ENCODE measurements around the gene AP1G2.
A peak's percentile ranks its signal among the peaks of the same experiment; 100 is the strongest.

AP1G2 gene

GRCh38 chr14:23544511-23545447, 22.8 kb downstream of the AP1G2 start:
- no peak overlapping the region for H3K4me3 ChIP-seq (ENCODE audit: control insufficient read depth, low read depth, low read length)
- DNase-seq (ENCODE audit: low read depth) = no peak
- TF ChIP-seq CTCF (IDR thresholded peaks at IDR 0.05; ENCODE audit: control insufficient read depth, insufficient read depth, low read depth, low read length, missing control alignments) = no peak

- no peak for TF ChIP-seq CTCF (IDR thresholded peaks at IDR 0.05; ENCODE audit: control insufficient read depth, insufficient read depth, low read depth, low read length, missing control alignments)
- no peak overlapping the region for H3K4me3 ChIP-seq (ENCODE audit: control insufficient read depth, low read depth, low read length)
- DNase-seq (ENCODE audit: low read depth) = no peak
Observed at GRCh38 chr14:23543403-23543802, 24.2 kb downstream of the AP1G2 start.

GRCh38 chr14:23542261-23542660, 25.3 kb downstream of the AP1G2 start:
- DNase-seq (ENCODE audit: low read depth) = no peak
- no peak for TF ChIP-seq CTCF (IDR thresholded peaks at IDR 0.05; ENCODE audit: control insufficient read depth, insufficient read depth, low read depth, low read length, missing control alignments)
- H3K4me3 ChIP-seq (ENCODE audit: control insufficient read depth, low read depth, low read length) = no peak overlapping the region

- no peak for TF ChIP-seq CTCF (IDR thresholded peaks at IDR 0.05; ENCODE audit: control insufficient read depth, insufficient read depth, low read depth, low read length, missing control alignments)
- DNase-seq (ENCODE audit: low read depth) = no peak
- H3K4me3 ChIP-seq (ENCODE audit: control insufficient read depth, low read depth, low read length) = no peak overlapping the region
Observed at GRCh38 chr14:23540141-23540469, 27.5 kb downstream of the AP1G2 start.

GRCh38 chr14:23539248-23540140, 28.1 kb downstream of the AP1G2 start:
- H3K4me3 ChIP-seq (ENCODE audit: control insufficient read depth, low read depth, low read length) = no peak overlapping the region
- TF ChIP-seq CTCF (IDR thresholded peaks at IDR 0.05; ENCODE audit: control insufficient read depth, insufficient read depth, low read depth, low read length, missing control alignments) = peak; percentile 68
- DNase-seq (ENCODE audit: low read depth) = no peak

GRCh38 chr14:23538785-23539184, 28.8 kb downstream of the AP1G2 start:
- DNase-seq (ENCODE audit: low read depth) = no peak
- no peak overlapping the region for H3K4me3 ChIP-seq (ENCODE audit: control insufficient read depth, low read depth, low read length)
- no peak for TF ChIP-seq CTCF (IDR thresholded peaks at IDR 0.05; ENCODE audit: control insufficient read depth, insufficient read depth, low read depth, low read length, missing control alignments)
